Calu3 (cell line): ENCODE results near the gene NUDT1. TPM values are rescaled to one million over a fixed set of nuclear protein-coding genes. Genes with fewer than 3 reads are reported as not detected.

ENCODE experiments used
- BruUV-seq: library from RNA; stranded (reverse); fragments of 400-500 nt; replicated peaks from 2 replicates; lab custom pipeline; 2021; lab: Mats Ljungman, UMichigan
- CTCF ChIA-PET: fragments of 300-600 bp; sonication (Branson Sonifier 250); formaldehyde crosslinking; loops from one replicate; lab custom pipeline; 2022; ENCODE audit warnings: antibody characterized with exemption; lab: Charles Lee
- DNase-seq: peaks from one replicate; pipeline ENCODE4 v3.0.0; 2022
- H3K27ac Mint-ChIP-seq: one replicate; pipeline ENCODE4 v1.8.0; 2022; ENCODE audit warnings: mixed read lengths; ENCODE audit not compliant: unreplicated experiment
- H3K27me3 Mint-ChIP-seq: one replicate; pipeline ENCODE4 v1.8.0; 2022; ENCODE audit warnings: mixed read lengths; ENCODE audit not compliant: unreplicated experiment
- H3K36me3 Mint-ChIP-seq: one replicate; pipeline ENCODE4 v1.8.0; 2022; ENCODE audit warnings: mild to moderate bottlenecking, moderate library complexity, mixed read lengths; ENCODE audit not compliant: insufficient read depth, unreplicated experiment
- H3K4me1 Mint-ChIP-seq: one replicate; pipeline ENCODE4 v1.8.0; 2022; ENCODE audit warnings: mild to moderate bottlenecking, low read depth, mixed read lengths; ENCODE audit not compliant: unreplicated experiment
- H3K4me3 Mint-ChIP-seq: one replicate; pipeline ENCODE4 v1.8.0; 2022; ENCODE audit warnings: mild to moderate bottlenecking, low read depth, moderate library complexity, mixed read lengths; ENCODE audit not compliant: unreplicated experiment
- H3K9me3 Mint-ChIP-seq: one replicate; pipeline ENCODE4 v1.8.0; 2022; ENCODE audit warnings: low read depth, mixed read lengths; ENCODE audit not compliant: unreplicated experiment
- intact Hi-C: fragments of 100-400 bp; cut with micrococcal nuclease; formaldehyde crosslinking; loops from one replicate; pipeline ENCODE4 v1.10.0; 2022; ENCODE audit not compliant: unreplicated experiment
- total RNA-seq: library from RNA; stranded (reverse); gene quantifications from 2 replicates; pipeline ENCODE4 v1.2.3, GENCODE V29; 2022
- TF ChIP-seq, protein P1 (sequence below): fragments of 200-600 bp; IDR thresholded peaks from one replicate; pipeline ENCODE4 v1.8.0; 2022; ENCODE audit warnings: antibody characterized with exemption; ENCODE audit not compliant: unreplicated experiment

The NUDT1 gene
- total RNA-seq, 1 experiment from 2014 or later, result 65.6 TPM

DNA sequence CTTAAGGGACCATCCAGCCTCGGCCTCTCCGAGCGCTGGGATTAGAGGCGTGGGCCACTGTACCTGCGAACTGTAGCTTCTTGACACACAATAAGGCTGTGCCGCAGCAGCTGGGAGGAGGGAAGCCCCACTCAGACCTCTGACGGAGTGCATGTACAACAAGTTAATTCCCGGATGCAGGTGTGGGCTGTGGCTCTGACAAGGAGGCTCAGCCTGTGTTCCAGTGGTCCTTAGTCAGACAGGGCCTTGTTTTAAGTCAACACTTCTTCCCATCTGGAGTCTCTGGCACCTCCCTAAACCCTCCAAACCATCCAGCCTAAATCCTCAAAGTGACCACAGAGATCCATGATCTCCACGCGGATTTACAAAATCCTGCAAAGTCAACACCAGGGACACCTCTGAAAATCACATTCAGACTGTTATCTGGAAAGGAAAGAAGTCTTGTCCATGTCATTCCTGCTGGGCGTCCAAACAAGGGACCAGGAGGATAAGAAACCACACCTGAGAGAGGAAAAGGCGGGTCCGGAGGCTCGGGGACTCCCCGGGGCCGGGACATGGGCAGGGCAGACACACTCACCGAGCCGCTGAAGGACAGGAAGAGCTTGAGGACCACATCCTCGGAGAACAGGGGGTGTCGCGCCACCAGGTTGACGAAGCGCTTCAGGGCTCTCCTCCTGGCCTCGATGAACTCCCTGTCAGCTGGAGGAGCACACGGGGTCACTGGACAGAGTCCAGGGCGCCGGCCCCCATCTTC is 29.4 kb downstream of the NUDT1 start:
- intact Hi-C loops, result no loop called here
- CTCF ChIA-PET, result no interaction called here
- no peaks in the 10 kb centered on the region for H3K9me3 Mint-ChIP-seq
- no peak for DNase-seq
- no peaks in the 10 kb centered on the region for H3K27me3 Mint-ChIP-seq
- no peak overlapping the region for H3K27ac Mint-ChIP-seq
- H3K4me1 Mint-ChIP-seq, result no peaks in the 10 kb centered on the region
- TF ChIP-seq, protein P1, sequence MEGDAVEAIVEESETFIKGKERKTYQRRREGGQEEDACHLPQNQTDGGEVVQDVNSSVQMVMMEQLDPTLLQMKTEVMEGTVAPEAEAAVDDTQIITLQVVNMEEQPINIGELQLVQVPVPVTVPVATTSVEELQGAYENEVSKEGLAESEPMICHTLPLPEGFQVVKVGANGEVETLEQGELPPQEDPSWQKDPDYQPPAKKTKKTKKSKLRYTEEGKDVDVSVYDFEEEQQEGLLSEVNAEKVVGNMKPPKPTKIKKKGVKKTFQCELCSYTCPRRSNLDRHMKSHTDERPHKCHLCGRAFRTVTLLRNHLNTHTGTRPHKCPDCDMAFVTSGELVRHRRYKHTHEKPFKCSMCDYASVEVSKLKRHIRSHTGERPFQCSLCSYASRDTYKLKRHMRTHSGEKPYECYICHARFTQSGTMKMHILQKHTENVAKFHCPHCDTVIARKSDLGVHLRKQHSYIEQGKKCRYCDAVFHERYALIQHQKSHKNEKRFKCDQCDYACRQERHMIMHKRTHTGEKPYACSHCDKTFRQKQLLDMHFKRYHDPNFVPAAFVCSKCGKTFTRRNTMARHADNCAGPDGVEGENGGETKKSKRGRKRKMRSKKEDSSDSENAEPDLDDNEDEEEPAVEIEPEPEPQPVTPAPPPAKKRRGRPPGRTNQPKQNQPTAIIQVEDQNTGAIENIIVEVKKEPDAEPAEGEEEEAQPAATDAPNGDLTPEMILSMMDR, result no peak
- peaks cover 12% of the 10 kb centered on the region for H3K36me3 Mint-ChIP-seq
- H3K4me3 Mint-ChIP-seq, result no peak overlapping the region
- BruUV-seq, result no TSS peak

DNA sequence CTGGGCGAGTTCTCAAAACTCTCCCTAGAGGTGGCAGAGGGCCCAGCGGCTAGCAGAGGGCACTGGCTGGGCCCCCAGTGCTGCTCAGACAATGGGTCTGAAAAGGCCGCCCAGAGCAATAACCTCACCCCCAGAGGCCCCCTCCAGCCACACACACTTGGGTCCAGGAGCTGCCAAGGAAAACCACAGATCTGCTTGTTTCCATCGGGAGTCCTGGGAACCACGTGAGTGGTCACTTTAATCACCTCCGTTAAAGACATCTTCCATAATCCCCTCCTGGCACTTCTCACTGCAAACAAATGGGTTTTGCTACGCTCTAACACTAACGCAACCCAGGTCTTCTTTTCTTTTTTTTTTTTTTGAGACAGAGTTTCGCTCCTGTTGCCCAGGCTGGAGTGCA is 30.0 kb downstream of the NUDT1 start:
- CTCF ChIA-PET, result no interaction called here
- H3K4me1 Mint-ChIP-seq, result no peaks in the 10 kb centered on the region
- TF ChIP-seq, protein P1, result no peak
- BruUV-seq, result no TSS peak
- H3K27ac Mint-ChIP-seq, result no peak overlapping the region
- no peaks in the 10 kb centered on the region for H3K27me3 Mint-ChIP-seq
- peaks cover 12% of the 10 kb centered on the region for H3K36me3 Mint-ChIP-seq
- intact Hi-C loops, result no loop called here
- H3K4me3 Mint-ChIP-seq, result no peak overlapping the region
- no peaks in the 10 kb centered on the region for H3K9me3 Mint-ChIP-seq
- no peak for DNase-seq

DNA sequence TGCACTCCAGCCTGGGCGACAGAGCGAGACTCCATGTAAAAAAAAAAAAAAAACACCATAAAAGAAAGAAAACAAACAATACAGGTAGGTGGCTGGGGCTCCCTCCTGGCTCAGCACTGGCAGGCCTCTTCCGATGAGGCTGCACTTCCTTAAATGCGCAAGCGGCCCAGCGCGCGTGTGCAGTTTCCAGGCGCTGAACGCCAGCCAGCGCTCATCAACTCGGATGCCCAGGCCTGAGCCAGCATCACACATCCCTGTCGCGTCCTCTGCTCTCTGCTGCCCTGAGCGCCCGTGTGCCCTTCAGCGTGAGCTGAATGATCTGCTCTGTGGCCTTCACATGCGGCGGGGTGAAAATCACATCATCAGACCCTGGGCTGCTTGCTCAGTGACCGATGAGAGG is 31.8 kb downstream of the NUDT1 start:
- intact Hi-C loops, result no loop called here
- no peaks in the 10 kb centered on the region for H3K9me3 Mint-ChIP-seq
- H3K4me3 Mint-ChIP-seq, result no peak overlapping the region
- no peaks in the 10 kb centered on the region for H3K27me3 Mint-ChIP-seq
- CTCF ChIA-PET, result interaction anchor here (1.6 kb wide), 1 partner anchor 13 kb away, joined by 5 read pairs; no protein-coding TSS in a partner anchor
- TF ChIP-seq, protein P1, result no peak
- no peak overlapping the region for H3K27ac Mint-ChIP-seq
- DNase-seq, result no peak
- peaks cover 12% of the 10 kb centered on the region for H3K36me3 Mint-ChIP-seq
- H3K4me1 Mint-ChIP-seq, result no peaks in the 10 kb centered on the region
- BruUV-seq, result no TSS peak

DNA sequence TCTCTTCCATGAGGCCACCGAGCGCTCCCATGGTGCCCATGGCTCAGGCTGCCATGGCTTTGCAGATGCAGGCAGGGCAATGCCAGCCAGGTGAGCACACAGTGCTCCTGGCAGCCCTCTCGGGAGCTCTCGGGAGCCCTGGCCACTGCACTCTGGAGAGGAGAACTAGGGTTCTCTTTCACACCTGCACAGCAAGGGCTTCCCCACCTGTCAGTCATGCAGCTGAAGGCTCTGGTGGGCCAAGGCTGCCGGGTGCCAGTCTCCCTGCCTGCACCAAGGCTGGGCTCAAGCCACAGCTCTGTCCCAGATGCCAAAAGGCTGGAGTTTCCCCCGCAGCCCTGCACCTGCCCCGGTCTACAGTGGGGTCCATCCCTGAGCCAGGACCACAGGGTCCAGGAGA is 32.6 kb downstream of the NUDT1 start:
- Mint-ChIP-seq H3K27me3 (no peaks in the 10 kb centered on the region), H3K4me1 (no peaks in the 10 kb centered on the region), H3K4me3 (no peak overlapping the region), H3K9me3 (no peaks in the 10 kb centered on the region), H3K27ac (no peak overlapping the region), H3K36me3 (peaks cover 12% of the 10 kb centered on the region)
- BruUV-seq, result no TSS peak
- intact Hi-C loops, result no loop called here
- no peak for DNase-seq
- TF ChIP-seq, protein P1, result no peak
- CTCF ChIA-PET, result interaction anchor here (1.6 kb wide), 1 partner anchor 14 kb away, joined by 5 read pairs; no protein-coding TSS in a partner anchor
